HepG2 (cell line): Measurements from ENCODE around the gene BIVM. TPM values are rescaled to one million over a fixed set of nuclear protein-coding genes. Genes with fewer than 3 reads are reported as not detected.

ENCODE experiments used
- ATAC-seq: fragments of 200-7000 bp; cut with Tn5 transposase; 3 replicates; pipeline ENCODE4 v1.9.1; 2020; ENCODE audit warnings: mild to moderate bottlenecking, moderate library complexity
- BruUV-seq: library from RNA; stranded (reverse); fragments of 400-500 nt; replicated peaks from 2 replicates; lab custom pipeline; 2021; lab: Mats Ljungman, UMichigan
- CTCF ChIA-PET: fragments of 300-600 bp; formaldehyde crosslinking; extraction: SDS; loops from one replicate; lab custom pipeline; 2021; ENCODE audit warnings: low total read pairs, inconsistent platforms, low intra/inter-chr PET ratio; lab: Yijun Ruan, JAX
- POLR2A ChIA-PET: fragments of 350-600 bp; sonication (Branson Sonifier 250); formaldehyde crosslinking; loops from one replicate; lab custom pipeline; 2020; ENCODE audit warnings: antibody characterized with exemption, inconsistent platforms; lab: Yijun Ruan, JAX
- DNase-seq: peaks from one replicate; pipeline ENCODE4 v3.0.0-alpha.2; 2015; ENCODE audit warnings: low spot score
- FAIRE-seq: peaks from 3 replicates; lab custom pipeline; 2011; peaks lifted over from hg19 to GRCh38; lab: Jason Lieb, UNC
- H2AFZ ChIP-seq: one replicate; pipeline ENCODE4 v1.6.1; 2011; ENCODE audit warnings: low read length, inconsistent platforms
- H3K27ac ChIP-seq: fragments of 300-600 bp; 3 replicates; pipeline ENCODE4 v1.8.0; 2011; ENCODE audit warnings: mixed run types, mild to moderate bottlenecking, mixed read lengths, low read length, inconsistent platforms; ENCODE audit not compliant: insufficient read depth; ENCODE audit errors: extremely low read length
- H3K27me3 ChIP-seq, 2 experiments: fragments of 200-600 bp in 1 of 2; 2 replicates in 1 of 2; 3 replicates in 1 of 2; pipeline versions ENCODE4 v1.6.0 to v1.8.0; 2011; ENCODE audit warnings: low read length in 2 of 2, mild to moderate bottlenecking in 2 of 2, moderate library complexity in 2 of 2, inconsistent platforms in 1 of 2; ENCODE audit not compliant: insufficient read depth in 2 of 2, control insufficient read depth in 1 of 2
- H3K36me3 ChIP-seq, 2 experiments: fragments of 200-600 bp in 1 of 2; replicated peaks in 1 of 2; 2 replicates in 1 of 2; 3 replicates in 1 of 2; pipeline versions ENCODE4 v1.5.1 to v1.8.0; 2011; ENCODE audit warnings: low read length in 2 of 2, inconsistent platforms in 1 of 2; ENCODE audit not compliant: insufficient read depth in 2 of 2, control insufficient read depth in 1 of 2
- H3K4me1 ChIP-seq: 2 replicates; pipeline ENCODE4 v1.5.1; 2012; ENCODE audit warnings: low read length, inconsistent platforms; ENCODE audit not compliant: insufficient read depth
- H3K4me2 ChIP-seq: 2 replicates; pipeline ENCODE4 v1.6.0; 2011; ENCODE audit warnings: low read depth, low read length, inconsistent platforms
- H3K4me3 ChIP-seq, 3 experiments: fragments of 200-600 bp in 1 of 3; sonication (generic), shearing (Covaris generic) in 1 of 3; replicated peaks in 1 of 3; 2 replicates each; pipeline ENCODE4 v1.5.1; 2011 to 2016; ENCODE audit warnings: low read length in 3 of 3, inconsistent platforms in 2 of 3, low read depth in 2 of 3, mild to moderate bottlenecking in 2 of 3, control low read depth in 1 of 3, mixed read lengths in 1 of 3; ENCODE audit not compliant: insufficient read depth in 1 of 3
- H3K79me2 ChIP-seq: one replicate; pipeline ENCODE4 v1.6.1; 2011; ENCODE audit warnings: low read length, inconsistent platforms; ENCODE audit not compliant: insufficient read depth
- H3K9ac ChIP-seq: 2 replicates; pipeline ENCODE4 v1.6.0; 2011; ENCODE audit warnings: mild to moderate bottlenecking, low read depth, low read length, inconsistent platforms; ENCODE audit not compliant: insufficient read depth
- H3K9me3 ChIP-seq: 2 replicates; pipeline ENCODE4 v1.5.1; 2012; ENCODE audit warnings: mild to moderate bottlenecking, low read length
- H4K20me1 ChIP-seq: 2 replicates; pipeline ENCODE4 v1.6.0; 2011; ENCODE audit warnings: inconsistent platforms, mild to moderate bottlenecking, low read length, moderate library complexity; ENCODE audit not compliant: insufficient read depth
- FOXP1 ChIP-seq, 2 experiments: fragments of 450-650 bp in 1 of 2; IDR thresholded peaks; 2 replicates each; pipeline ENCODE4 v1.6.1; 2017 to 2018; ENCODE audit warnings: antibody characterized with exemption in 1 of 2
- HNRNPK ChIP-seq: fragments of 200-400 bp; formaldehyde crosslinking; IDR thresholded peaks from 2 replicates; pipeline ENCODE4 v1.6.1; 2018; ENCODE audit warnings: low read length, low read depth, moderate library complexity, mild to moderate bottlenecking; ENCODE audit not compliant: poor library complexity, severe bottlenecking
- MIXL1 ChIP-seq: IDR thresholded peaks from 2 replicates; pipeline ENCODE4 v1.6.1; 2016
- RAD21 ChIP-seq: fragments of 450-650 bp; formaldehyde crosslinking; IDR thresholded peaks from 2 replicates; pipeline ENCODE4 v1.5.0; 2020; ENCODE audit warnings: mild to moderate bottlenecking
- RORA ChIP-seq: sonication (generic); formaldehyde crosslinking; IDR thresholded peaks from 2 replicates; pipeline ENCODE4 v1.5.0; 2020; ENCODE audit warnings: mild to moderate bottlenecking, missing genetic modification reagents, moderate library complexity
- SMC3 ChIP-seq: IDR thresholded peaks from 2 replicates; pipeline ENCODE4 v1.6.1; 2011; ENCODE audit warnings: low read length, improper control_type of control experiment
- STAG1 ChIP-seq: sonication (generic); formaldehyde crosslinking; IDR thresholded peaks from 2 replicates; pipeline ENCODE4 v1.4.0; 2020; ENCODE audit warnings: missing genetic modification reagents
- XRCC5 ChIP-seq: fragments of 200-400 bp; formaldehyde crosslinking; optimal IDR thresholded peaks from 2 replicates; pipeline ENCODE3; 2017; ENCODE audit warnings: mild to moderate bottlenecking, low read length
- ZNF619 ChIP-seq: sonication (generic); formaldehyde crosslinking; IDR thresholded peaks from 2 replicates; pipeline ENCODE4 v1.4.0; 2020; ENCODE audit warnings: mild to moderate bottlenecking, missing genetic modification reagents
- WGBS: methylation state at CpG from one replicate; pipeline ENCODE4 v1.1.6; 2017; ENCODE audit warnings: low lambda C conversion rate; 5-methylcytosine and 5-hydroxymethylcytosine counted together
- in situ Hi-C: cut with HindIII; loops from 2 replicates; pipeline ENCODE4 v1.10.0; 2017; ENCODE audit warnings: low pct_unique_long_range_greater_than_20kb; ENCODE audit not compliant: extremely low pct_ligation_motif_present
- intact Hi-C: fragments of 100-400 bp; cut with micrococcal nuclease; formaldehyde crosslinking; loops from one replicate; pipeline ENCODE4 v1.10.0; 2022; ENCODE audit not compliant: unreplicated experiment
- polyA plus RNA-seq, 8 experiments: library from polyadenylated mRNA; depleted of rRNA in 3 of 8; stranded (reverse) in 7 of 8; unstranded in 1 of 8; fragments of >200 nt; fragmentation: Illumina TruSeq in 4 of 8; extraction: Trizol in 4 of 8; gene quantifications; 2 replicates each; pipeline versions ENCODE4 v1.2.1 to v1.2.3, GENCODE V29; 2011 to 2016; ENCODE audit warnings: low read depth in 4 of 8, missing spikeins in 1 of 8, mixed read lengths in 1 of 8; ENCODE audit not compliant: insufficient read depth in 1 of 8
- total RNA-seq, 5 experiments: library from RNA; depleted of rRNA; stranded (reverse); fragments of >200 nt; fragmentation: Illumina TruSeq; extraction: Trizol; gene quantifications; 2 replicates each; pipeline ENCODE4 v1.2.3, GENCODE V29; 2016; ENCODE audit warnings: low read depth in 1 of 5
- TF ChIP-seq, protein P1 (sequence below): sonication (generic); formaldehyde crosslinking; IDR thresholded peaks from 2 replicates; pipeline ENCODE4 v1.5.0; 2020; ENCODE audit warnings: mild to moderate bottlenecking, missing genetic modification reagents, moderate library complexity

Gene BIVM
- total and polyA plus RNA-seq, 2 of the 13 experiments (the other 11 are each of a cell fraction or from before 2014, with no cell fraction given): 10.4 to 15.8 TPM

DNA sequence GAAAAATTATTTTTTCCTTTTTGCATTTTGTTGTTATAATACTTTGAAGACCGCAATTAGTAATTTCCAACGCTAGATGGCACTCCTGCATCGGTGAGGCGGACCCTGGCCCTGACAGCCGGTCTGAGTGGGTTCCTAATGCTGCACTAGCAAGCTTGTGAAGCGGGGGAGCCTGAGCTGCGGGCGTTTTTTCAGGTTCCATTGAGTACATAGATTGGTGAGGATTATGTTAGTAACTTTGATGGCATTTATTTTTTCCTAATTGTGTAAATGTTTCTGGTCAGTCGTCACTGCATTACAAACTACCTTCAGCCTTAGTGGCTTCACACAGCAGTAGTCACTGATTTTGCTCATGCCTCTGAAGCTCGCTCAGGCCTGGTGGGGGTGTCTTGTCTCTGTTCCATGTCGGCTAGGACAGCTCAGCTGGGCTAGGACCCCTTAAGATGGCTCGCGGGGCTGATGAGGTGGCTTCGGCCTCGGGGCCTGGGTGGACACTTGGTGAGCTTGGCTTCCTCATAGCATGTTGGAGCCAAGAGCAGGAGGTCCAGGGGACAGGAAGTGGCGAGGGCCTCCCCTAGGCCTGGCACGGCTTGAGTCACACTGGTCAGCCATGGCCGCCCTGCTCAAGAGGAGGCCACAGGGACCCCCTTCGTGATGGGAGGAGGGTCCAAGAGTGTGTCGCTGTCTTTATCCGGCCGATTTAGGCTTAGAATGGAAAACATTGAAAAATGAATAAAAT, 71.9 kb downstream of the BIVM start:
- 58% methylated on average over 22 of the region's 22 CpGs for WGBS
- ChIA-PET POLR2A (no interaction called here), CTCF (no interaction called here)
- Histone ChIP-seq H3K4me2 (no peak overlapping the region), H3K9ac (no peak overlapping the region), H4K20me1 (peaks cover 5% of the 10 kb centered on the region; the same call in 1 of the 2 replicates), H3K4me1 (no peaks in the 10 kb centered on the region), H3K79me2 (no peaks in the 10 kb centered on the region), H3K9me3 (no peaks in the 10 kb centered on the region), H2AFZ (no peak overlapping the region), H3K27ac (no peak overlapping the region), H3K4me3 (no peak overlapping the region), H3K27me3 (no peaks in the 10 kb centered on the region), H3K36me3 (peaks cover 12 to 59% of the 10 kb centered on the region in 2 experiments)
- BruUV-seq: no TSS peak
- in situ Hi-C loops (no loop called here), intact Hi-C loops (loop anchor here (1.0 to 5.0 kb wide), 3 partner anchors 30 to 269 kb away; no protein-coding TSS in a partner anchor)
- TF ChIP-seq, protein P1, sequence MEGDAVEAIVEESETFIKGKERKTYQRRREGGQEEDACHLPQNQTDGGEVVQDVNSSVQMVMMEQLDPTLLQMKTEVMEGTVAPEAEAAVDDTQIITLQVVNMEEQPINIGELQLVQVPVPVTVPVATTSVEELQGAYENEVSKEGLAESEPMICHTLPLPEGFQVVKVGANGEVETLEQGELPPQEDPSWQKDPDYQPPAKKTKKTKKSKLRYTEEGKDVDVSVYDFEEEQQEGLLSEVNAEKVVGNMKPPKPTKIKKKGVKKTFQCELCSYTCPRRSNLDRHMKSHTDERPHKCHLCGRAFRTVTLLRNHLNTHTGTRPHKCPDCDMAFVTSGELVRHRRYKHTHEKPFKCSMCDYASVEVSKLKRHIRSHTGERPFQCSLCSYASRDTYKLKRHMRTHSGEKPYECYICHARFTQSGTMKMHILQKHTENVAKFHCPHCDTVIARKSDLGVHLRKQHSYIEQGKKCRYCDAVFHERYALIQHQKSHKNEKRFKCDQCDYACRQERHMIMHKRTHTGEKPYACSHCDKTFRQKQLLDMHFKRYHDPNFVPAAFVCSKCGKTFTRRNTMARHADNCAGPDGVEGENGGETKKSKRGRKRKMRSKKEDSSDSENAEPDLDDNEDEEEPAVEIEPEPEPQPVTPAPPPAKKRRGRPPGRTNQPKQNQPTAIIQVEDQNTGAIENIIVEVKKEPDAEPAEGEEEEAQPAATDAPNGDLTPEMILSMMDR (CRISPR knock-in tag): peak; percentile 81
- TF ChIP-seq STAG1 (CRISPR knock-in tag) (peak; percentile 73), FOXP1 (IDR thresholded peaks at IDR 0.05) (no peak), FOXP1 (CRISPR knock-in tag; IDR thresholded peaks at IDR 0.05) (no peak), HNRNPK (no peak), MIXL1 (0 out of 2 replicates have a peak, but pooled peaks have one; percentile 51), XRCC5 (peak; percentile 49), RORA (CRISPR knock-in tag) (no peak), RAD21 (CRISPR knock-in tag) (peak; percentile 66), ZNF619 (CRISPR knock-in tag) (0 out of 2 replicates have a peak, but pooled peaks have one; percentile 25), SMC3 (peak; percentile 61)
- ATAC-seq (peak; percentile 94), FAIRE-seq (peak; percentile 56), DNase-seq (peak; percentile 39)
